ENCODE results near the gene CHEK2.
"Not testable (repeated sequence)": the region's sequence is repeated elsewhere in the genome, so short reads cannot be mapped to it uniquely, and the experiment has no call there.

GRCh38 chr22:28663569-28663942, 78.1 kb downstream of the CHEK2 start:
- TF ChIP-seq EZH2 (IDR thresholded peaks at IDR 0.05; ENCODE audit: insufficient read depth, poor library complexity, severe bottlenecking); EZH2phosphoT487 (IDR thresholded peaks at IDR 0.05; ENCODE audit: insufficient read depth, low read depth): not testable (repeated sequence)

Data from GM23248 (cell line).